Measurements from ENCODE around the gene EIF5. TPM values are rescaled to one million over a fixed set of nuclear protein-coding genes. Genes with fewer than 3 reads are reported as not detected.

EIF5 gene
- total RNA-seq, 1 experiment from 2014 or later = 356 TPM

DNA sequence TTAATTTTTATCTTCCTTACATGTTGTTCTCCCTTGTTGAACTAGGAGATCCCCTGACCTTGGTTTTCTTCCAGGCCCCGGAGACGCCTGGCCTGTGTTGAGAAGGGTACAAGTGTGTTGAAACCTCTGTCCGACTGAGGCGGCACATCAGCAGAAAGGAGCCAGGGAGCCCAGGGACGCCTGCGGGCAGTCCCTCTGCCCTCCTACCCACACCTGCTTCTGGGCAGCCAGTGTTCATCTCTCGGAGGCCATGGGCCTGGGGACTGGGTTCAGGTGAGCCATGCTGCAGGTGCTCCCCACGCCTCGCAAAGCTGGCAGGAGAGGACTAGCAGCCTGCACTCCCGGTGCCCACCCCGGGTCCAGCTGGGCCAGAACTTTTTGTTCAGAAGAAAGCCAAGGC lies 39.9 kb upstream of the EIF5 start:
- Histone ChIP-seq H3K4ac (ENCODE audit: low read depth, low read length) (no peak overlapping the region), H2BK120ac (ENCODE audit: low read depth, low read length, poor library complexity, severe bottlenecking) (no peak overlapping the region), H3K23ac (ENCODE audit: insufficient read length, low read depth, low read length) (no peak overlapping the region), H4K5ac (ENCODE audit: insufficient read length, low read depth, low read length) (no peak overlapping the region), H3K4me2 (ENCODE audit: insufficient read depth, insufficient read length, low read length) (no peak overlapping the region), H3K9ac (ENCODE audit: extremely low read depth, insufficient read length, low read length) (no peak overlapping the region), H3K79me2 (ENCODE audit: insufficient read depth, low read length) (no peaks in the 10 kb centered on the region), H2BK15ac (ENCODE audit: low read depth, low read length) (no peak overlapping the region), H3K56ac (ENCODE audit: insufficient read length, low read depth, low read length) (no peak overlapping the region), H3K79me1 (ENCODE audit: insufficient read depth, low read depth, low read length, poor library complexity, severe bottlenecking) (no peaks in the 10 kb centered on the region), H3K14ac (ENCODE audit: insufficient read depth, low read length) (no peak overlapping the region), H2BK20ac (ENCODE audit: low read depth, low read length, poor library complexity, severe bottlenecking) (no peak overlapping the region), H2BK12ac (ENCODE audit: insufficient read length, low read depth, low read length) (no peak overlapping the region), H2AK5ac (ENCODE audit: insufficient read length, low read length) (no peak overlapping the region), H3K4me1 (ENCODE audit: insufficient read depth, low read length) (no peaks in the 10 kb centered on the region), H2AFZ (ENCODE audit: low read length) (no peak overlapping the region), H3K18ac (ENCODE audit: insufficient read length, low read depth, low read length) (no peak overlapping the region), H3K23me2 (ENCODE audit: insufficient read length, low read depth, low read length, poor library complexity, severe bottlenecking) (peaks cover 3% of the 10 kb centered on the region), H3K9me3 (ENCODE audit: control insufficient read depth, low read depth, low read length) (no peaks in the 10 kb centered on the region), H4K8ac (replicated peaks; ENCODE audit: insufficient read length, low read depth, low read length) (no peak overlapping the region), H3T11ph (ENCODE audit: low read length) (no peak overlapping the region), H3K27ac (ENCODE audit: insufficient read length, low read depth, low read length) (no peak overlapping the region), H4K20me1 (ENCODE audit: control insufficient read depth, insufficient read depth, insufficient read length) (no peaks in the 10 kb centered on the region), H3K27me3 (ENCODE audit: insufficient read depth, low read length) (no peaks in the 10 kb centered on the region), H4K91ac (ENCODE audit: insufficient read length, low read depth, low read length) (no peak overlapping the region), H2BK5ac (ENCODE audit: insufficient read length, low read length) (no peak overlapping the region)
- no peak overlapping the region for H3K4me3 Mint-ChIP-seq
- DNase-seq = no peak
- H3K4me1 Mint-ChIP-seq = 0 out of 4 replicates have a peak, but pooled peaks cover 0 to 2% of the 10 kb centered on the region in 2 experiments
- TF ChIP-seq, protein P1, sequence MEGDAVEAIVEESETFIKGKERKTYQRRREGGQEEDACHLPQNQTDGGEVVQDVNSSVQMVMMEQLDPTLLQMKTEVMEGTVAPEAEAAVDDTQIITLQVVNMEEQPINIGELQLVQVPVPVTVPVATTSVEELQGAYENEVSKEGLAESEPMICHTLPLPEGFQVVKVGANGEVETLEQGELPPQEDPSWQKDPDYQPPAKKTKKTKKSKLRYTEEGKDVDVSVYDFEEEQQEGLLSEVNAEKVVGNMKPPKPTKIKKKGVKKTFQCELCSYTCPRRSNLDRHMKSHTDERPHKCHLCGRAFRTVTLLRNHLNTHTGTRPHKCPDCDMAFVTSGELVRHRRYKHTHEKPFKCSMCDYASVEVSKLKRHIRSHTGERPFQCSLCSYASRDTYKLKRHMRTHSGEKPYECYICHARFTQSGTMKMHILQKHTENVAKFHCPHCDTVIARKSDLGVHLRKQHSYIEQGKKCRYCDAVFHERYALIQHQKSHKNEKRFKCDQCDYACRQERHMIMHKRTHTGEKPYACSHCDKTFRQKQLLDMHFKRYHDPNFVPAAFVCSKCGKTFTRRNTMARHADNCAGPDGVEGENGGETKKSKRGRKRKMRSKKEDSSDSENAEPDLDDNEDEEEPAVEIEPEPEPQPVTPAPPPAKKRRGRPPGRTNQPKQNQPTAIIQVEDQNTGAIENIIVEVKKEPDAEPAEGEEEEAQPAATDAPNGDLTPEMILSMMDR (conservative IDR thresholded peaks at IDR 0.05) = no peak
- WGBS (ENCODE audit: extremely low coverage, insufficient read length, low lambda C conversion rate) = no CpG with 5 or more reads among the region's 11 CpGs
- H3K27me3 Mint-ChIP-seq (ENCODE audit: low read depth) = peaks cover 8% of the 10 kb centered on the region
- H3K36me3 Mint-ChIP-seq (ENCODE audit: insufficient read depth in 1 of 3, low read depth in 3 of 3) = no peaks in the 10 kb centered on the region; a peak in 1 of 7 replicates
- no peak overlapping the region for H3K27ac Mint-ChIP-seq
- peaks cover 2 to 3% of the 10 kb centered on the region in 2 experiments; a peak in 3 of 5 replicates for H3K9me3 Mint-ChIP-seq

Data from H9 (cell line).